ENCODE results near the gene PPP1R1A.

The PPP1R1A gene

GRCh38 chr12:54538136-54538700 is 50.2 kb downstream of the PPP1R1A start:
- in situ Hi-C loops (cut with MboI; ENCODE audit: low sequenced_read_pairs), result no loop called here

- in situ Hi-C loops (cut with MboI; ENCODE audit: low sequenced_read_pairs), result no loop called here
These were observed 53.0 kb downstream of the PPP1R1A start for GRCh38 chr12:54535474-54535873.

GRCh38 chr12:54529581-54529980 is 58.9 kb downstream of the PPP1R1A start:
- in situ Hi-C loops (cut with MboI; ENCODE audit: low sequenced_read_pairs), result no loop called here
